HG02763 (cell line): Measurements from ENCODE around the gene NANOS2.
"Not testable (repeated sequence)": the region's sequence is repeated elsewhere in the genome, so short reads cannot be mapped to it uniquely, and the experiment has no call there.

Experiments
- ATAC-seq: cut with Tn5 transposase; IDR thresholded peaks from one replicate; pipeline ENCODE4 v1.9.1; 2021; ENCODE audit warnings: mild to moderate bottlenecking, moderate library complexity; ENCODE audit not compliant: unreplicated experiment

The NANOS2 gene

GRCh38 chr19:45876411-45877197 lies 38.0 kb downstream of the NANOS2 start:
- no peak for ATAC-seq

DNA sequence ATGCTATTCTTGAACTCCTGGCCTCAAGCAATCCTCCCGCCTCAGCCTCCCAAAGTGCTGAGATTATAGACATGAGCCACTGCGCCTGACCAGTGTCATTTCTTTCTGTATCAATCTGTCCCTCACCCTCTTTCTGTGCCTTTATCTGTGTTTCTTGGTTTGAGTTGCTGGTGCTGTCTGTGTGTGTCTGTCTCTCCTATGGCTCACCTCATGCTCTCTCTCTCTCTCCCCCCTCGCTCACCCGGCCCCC lies 38.5 kb downstream of the NANOS2 start:
- no peak for ATAC-seq

- ATAC-seq, result no peak
These were observed 40.0 kb downstream of the NANOS2 start for GRCh38 chr19:45874620-45874966.

- no peak for ATAC-seq
These were observed 41.3 kb downstream of the NANOS2 start for GRCh38 chr19:45873219-45873772.

- no peak for ATAC-seq
These were observed 42.3 kb downstream of the NANOS2 start for GRCh38 chr19:45872095-45872919.

GRCh38 chr19:45870798-45871197 lies 43.8 kb downstream of the NANOS2 start:
- no peak for ATAC-seq

DNA sequence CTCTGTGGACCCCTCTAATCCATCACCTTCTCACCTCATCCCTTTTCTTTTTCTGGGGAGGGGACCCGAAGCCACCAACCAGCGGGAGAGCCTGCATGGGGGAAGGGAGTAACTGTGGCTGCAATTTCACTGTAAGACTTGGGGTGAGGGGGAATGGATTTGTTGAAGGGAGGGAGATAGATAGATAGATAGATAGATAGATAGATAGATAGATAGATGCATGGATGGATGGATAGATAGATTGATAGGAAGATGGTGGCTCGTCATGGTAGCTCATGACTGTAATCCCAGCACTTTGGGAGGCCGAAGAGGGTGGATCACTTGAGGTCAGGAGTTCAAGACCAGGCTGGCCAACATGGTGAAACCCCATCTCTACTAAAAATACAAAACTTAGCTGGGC lies 47.3 kb downstream of the NANOS2 start:
- ATAC-seq, result not testable (repeated sequence)

GRCh38 chr19:45866400-45867176 lies 48.0 kb downstream of the NANOS2 start:
- no peak for ATAC-seq

DNA sequence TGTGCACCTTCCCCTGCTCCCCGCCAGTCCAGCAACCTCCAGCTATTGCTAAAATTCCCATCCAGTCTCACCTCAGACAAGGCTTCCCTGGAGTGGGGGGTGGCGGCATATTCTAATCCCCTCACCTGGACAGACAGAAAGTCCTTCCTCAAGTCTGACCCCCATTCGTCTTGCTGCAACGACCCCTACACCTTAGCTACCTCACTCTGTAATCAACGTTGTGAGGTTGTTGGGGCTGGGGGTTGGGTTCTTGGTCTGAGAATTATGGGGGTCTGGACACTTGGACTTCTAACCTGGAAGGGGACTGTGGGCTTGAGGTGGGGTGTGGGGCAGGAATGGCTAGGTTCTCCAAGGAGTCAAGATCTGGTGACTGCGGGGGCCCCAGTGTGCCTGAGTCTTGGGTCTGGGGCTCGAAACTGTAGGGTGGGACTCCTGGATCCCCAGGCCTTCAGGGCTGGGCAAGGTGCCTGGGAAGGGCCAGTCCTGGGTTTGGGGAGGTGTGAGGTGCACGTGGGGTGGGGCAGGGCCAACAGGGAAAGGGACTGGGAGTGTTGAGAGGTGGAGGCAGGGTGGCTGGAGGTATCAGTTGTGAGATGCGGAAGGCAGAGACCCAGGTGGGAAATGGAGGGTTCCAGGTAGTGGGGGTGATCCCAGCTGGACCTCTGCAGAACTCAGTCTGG lies 49.2 kb downstream of the NANOS2 start:
- no peak for ATAC-seq

GRCh38 chr19:45864629-45865082 lies 49.9 kb downstream of the NANOS2 start:
- ATAC-seq, result no peak

- no peak for ATAC-seq
These were observed 50.5 kb downstream of the NANOS2 start, which contains the start of gene FOXA3 for GRCh38 chr19:45863840-45864628. TSS of gene FOXA3 (plus strand) at chr19:45864326. CDS start at chr19:45864457, 131 bp downstream.

DNA sequence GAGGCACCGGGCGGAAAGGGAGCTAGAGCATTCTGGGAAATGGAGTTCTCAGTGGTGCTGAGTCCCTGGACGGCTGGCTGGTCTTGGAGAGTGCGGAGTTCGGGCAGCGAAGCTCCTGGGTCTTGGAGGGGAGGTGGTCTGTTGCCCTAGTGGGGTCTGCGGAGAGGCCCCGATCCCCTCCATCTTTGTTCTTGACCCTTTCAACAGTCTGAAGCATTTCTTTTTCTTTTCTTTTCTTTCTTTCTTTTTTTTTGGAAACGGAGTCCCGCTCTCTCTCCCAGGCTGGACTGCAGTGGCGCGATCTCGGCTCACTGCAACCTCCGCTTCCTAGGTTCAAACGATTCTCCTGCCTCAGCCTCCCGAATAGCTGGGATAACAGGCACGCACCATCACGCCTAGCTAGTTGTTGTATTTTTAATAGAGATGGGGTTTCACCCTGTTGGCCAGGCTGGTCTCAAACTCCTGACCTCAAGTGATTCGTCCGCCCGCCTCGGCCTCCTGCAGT lies 51.2 kb downstream of the NANOS2 start:
- no peak for ATAC-seq
